Epithelial cell of esophagus (primary cell): ENCODE results near the gene RAB5B.
A peak's percentile ranks its signal among the peaks of the same experiment; 100 is the strongest.

Source experiments
- DNase-seq: peaks from one replicate; pipeline ENCODE4 v3.0.0; 2010; ENCODE audit warnings: low read depth
- H3K4me3 ChIP-seq: 2 replicates; pipeline ENCODE4 v1.5.1; 2011; ENCODE audit warnings: mild to moderate bottlenecking, low read length, control low read depth
- CTCF ChIP-seq: IDR thresholded peaks from 2 replicates; pipeline ENCODE4 v1.5.1; 2011; ENCODE audit warnings: low read depth, mild to moderate bottlenecking, low read length, control low read depth, inconsistent platforms; ENCODE audit not compliant: insufficient read depth; ENCODE audit errors: missing control alignments

The RAB5B gene

GRCh38 chr12:55965240-55965639, 8.6 kb upstream of the RAB5B start:
- H3K4me3 ChIP-seq: no peak overlapping the region
- TF ChIP-seq CTCF: no peak
- DNase-seq: no peak

- peak within 1 kb of the TSS; percentile 87 for H3K4me3 ChIP-seq
- TF ChIP-seq CTCF: no peak
- DNase-seq: no peak
These were observed 7.9 kb upstream of the RAB5B start, which contains the start of gene PMEL for GRCh38 chr12:55965941-55966407. Gene PMEL, minus strand, starts transcription at chr12:55966042. Its CDS starts 31 bp downstream, at chr12:55966011.

GRCh38 chr12:55966408-55967281, 7.2 kb upstream of the RAB5B start, which contains the start of gene CDK2:
Gene CDK2, plus strand, starts transcription at chr12:55966830. Its CDS starts 179 bp downstream, at chr12:55967009.
- DNase-seq: peak; percentile 84
- no peak for TF ChIP-seq CTCF
- H3K4me3 ChIP-seq: peak within 1 kb of the TSS; percentile 87

- no peak for DNase-seq
- no peak for TF ChIP-seq CTCF
These were observed 4.5 kb upstream of the RAB5B start for GRCh38 chr12:55969356-55969755.

GRCh38 chr12:55970775-55971174, 3.1 kb upstream of the RAB5B start:
- DNase-seq: no peak
- no peak for TF ChIP-seq CTCF
- H3K4me3 ChIP-seq: no peak overlapping the region

More at GRCh38 chr12:55969356-55969755, 4.5 kb upstream of the RAB5B start:
- H3K4me3 ChIP-seq: no peak overlapping the region

- peak; percentile 90 for DNase-seq
- H3K4me3 ChIP-seq: peak overlapping the region; percentile 60
- no peak for TF ChIP-seq CTCF
These were observed 1.8 kb upstream of the RAB5B start for GRCh38 chr12:55972042-55972441.
